Epidermal melanocyte (primary cell): Measurements from ENCODE around the gene TMSB4X.
"Not testable (repeated sequence)": the region's sequence is repeated elsewhere in the genome, so short reads cannot be mapped to it uniquely, and the experiment has no call there.

ENCODE experiments used
- DNase-seq: peaks from one replicate; pipeline ENCODE4 v3.0.0; 2011; ENCODE audit warnings: low spot score; ENCODE audit not compliant: insufficient read length

Gene TMSB4X

GRCh38 chrX:12974796-12975669 is at the start of gene TMSB4X:
TSS of gene TMSB4X (plus strand) at chrX:12975110.
- peak; percentile 44 for DNase-seq

- no peak for DNase-seq
Observed at GRCh38 chrX:12929701-12930100, 45.2 kb upstream of the TMSB4X start.

- no peak for DNase-seq
Observed at GRCh38 chrX:12930150-12930549, 44.8 kb upstream of the TMSB4X start.

GRCh38 chrX:12932244-12932643 is 42.7 kb upstream of the TMSB4X start:
- no peak for DNase-seq

GRCh38 chrX:12934850-12935249 is 40.1 kb upstream of the TMSB4X start:
- DNase-seq: no peak

GRCh38 chrX:12936947-12937346 is 38.0 kb upstream of the TMSB4X start:
- DNase-seq: no peak

GRCh38 chrX:12940471-12940870 is 34.4 kb upstream of the TMSB4X start:
- DNase-seq: not testable (repeated sequence)

- DNase-seq: not testable (repeated sequence)
Observed at GRCh38 chrX:12943592-12943991, 31.3 kb upstream of the TMSB4X start.

GRCh38 chrX:12944452-12944851 is 30.5 kb upstream of the TMSB4X start:
- DNase-seq: not testable (repeated sequence)

GRCh38 chrX:12945494-12945893 is 29.4 kb upstream of the TMSB4X start:
- no peak for DNase-seq

GRCh38 chrX:12946406-12946805 is 28.5 kb upstream of the TMSB4X start:
- DNase-seq: no peak

GRCh38 chrX:12946838-12947544 is 27.9 kb upstream of the TMSB4X start:
- peak; percentile 39 for DNase-seq

- DNase-seq: no peak
Observed at GRCh38 chrX:12947545-12948235, 27.2 kb upstream of the TMSB4X start.

- DNase-seq: no peak
Observed at GRCh38 chrX:12948495-12948894, 26.4 kb upstream of the TMSB4X start.

- no peak for DNase-seq
Observed at GRCh38 chrX:12949205-12949926, 25.5 kb upstream of the TMSB4X start.

GRCh38 chrX:12949927-12950656 is 24.8 kb upstream of the TMSB4X start:
- DNase-seq: peak; percentile 33

GRCh38 chrX:12950851-12951594 is 23.9 kb upstream of the TMSB4X start:
- DNase-seq: no peak

- no peak for DNase-seq
Observed at GRCh38 chrX:12951595-12951975, 23.3 kb upstream of the TMSB4X start.

- no peak for DNase-seq
Observed at GRCh38 chrX:12953420-12953819, 21.5 kb upstream of the TMSB4X start.

- no peak for DNase-seq
Observed at GRCh38 chrX:12954376-12954775, 20.5 kb upstream of the TMSB4X start.
